ENCODE data around the gene ARVCF. TPM values are rescaled to one million over a fixed set of nuclear protein-coding genes. Genes with fewer than 3 reads are reported as not detected.

ARVCF gene
- total RNA-seq, 1 experiment from 2014 or later, result 12.0 TPM

DNA sequence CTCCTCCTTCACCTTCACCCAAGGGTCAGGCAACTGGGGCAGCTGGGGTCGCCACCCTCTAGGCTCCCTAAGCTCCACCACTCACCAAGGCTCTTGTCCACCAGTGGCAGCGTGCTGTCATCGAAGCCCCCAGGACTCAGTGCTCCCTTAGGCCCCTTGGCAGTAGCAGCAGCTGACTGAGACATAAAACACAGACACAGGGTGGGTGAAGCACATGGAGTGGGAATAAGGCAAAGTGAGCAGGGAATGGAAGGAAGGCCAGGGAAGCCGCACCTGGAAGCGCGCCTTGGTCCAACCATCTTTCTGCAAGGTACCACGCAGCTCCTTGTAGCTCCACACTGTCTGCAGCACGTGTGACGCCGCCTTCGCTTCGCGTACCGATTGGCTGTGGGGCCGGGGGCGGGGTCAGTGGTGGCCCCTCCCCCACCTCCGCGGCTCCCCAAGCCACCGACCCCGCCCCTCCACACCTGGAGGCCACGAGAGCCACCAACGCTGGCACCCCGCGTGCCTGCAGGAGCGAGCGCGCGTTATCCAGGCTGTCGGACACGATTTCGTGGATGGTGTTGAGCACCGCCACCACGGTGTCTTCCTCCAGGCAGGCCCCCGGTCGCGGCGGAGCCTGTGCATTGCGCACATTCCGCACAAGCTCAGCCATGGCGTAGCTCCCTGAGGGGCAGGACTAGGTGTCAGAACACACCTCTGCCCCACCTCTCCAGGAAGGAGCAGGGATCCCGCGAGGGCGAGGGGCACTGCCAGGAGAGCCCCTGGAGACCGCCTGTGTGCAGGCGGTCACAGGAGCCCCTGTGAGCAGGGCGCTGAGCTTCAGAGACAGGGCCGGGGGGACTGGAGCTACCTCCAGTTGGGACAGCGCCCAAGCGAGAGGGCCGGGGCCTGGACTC, 43.7 kb downstream of the ARVCF start:
- Mint-ChIP-seq H3K27me3 (ENCODE audit: insufficient read depth, unreplicated experiment) (no peaks in the 10 kb centered on the region), H3K4me1 (ENCODE audit: low read depth, unreplicated experiment) (peaks cover 7% of the 10 kb centered on the region), H3K4me3 (ENCODE audit: unreplicated experiment) (no peak overlapping the region), H3K27ac (ENCODE audit: unreplicated experiment) (no peak overlapping the region), H3K9me3 (ENCODE audit: unreplicated experiment) (no peaks in the 10 kb centered on the region), H3K36me3 (ENCODE audit: insufficient read depth, unreplicated experiment) (peaks cover 28% of the 10 kb centered on the region)
- Histone ChIP-seq H3K27me3 (replicated peaks; ENCODE audit: control insufficient read depth, insufficient read depth, low read length) (no peaks in the 10 kb centered on the region), H3K9me3 (no peaks in the 10 kb centered on the region), H3K36me3 (ENCODE audit: control insufficient read depth, insufficient read depth, low read length) (peaks cover 1% of the 10 kb centered on the region; the same call in 1 of the 2 replicates), H3K4me1 (peaks cover 6% of the 10 kb centered on the region; the same call in 1 of the 2 replicates), H3K4me3 (ENCODE audit: low read depth, low read length) (no peak overlapping the region)
- ChIA-PET CTCF (no interaction called here), POLR2A (interaction anchor here (0.6 kb wide), 1 partner anchor 96 kb away, joined by 3 read pairs; no protein-coding TSS in a partner anchor)
- no peak for DNase-seq
- intact Hi-C loops (cut with micrococcal nuclease; ENCODE audit: unreplicated experiment), result no loop called here
- BruUV-seq (replicated peaks), result no TSS peak
- TF ChIP-seq CTCF (IDR thresholded peaks at IDR 0.05; ENCODE audit: insufficient read depth in 1 of 2, low read depth in 1 of 2, low read length in 1 of 2, severe bottlenecking in 1 of 2, unreplicated experiment in 1 of 2), result no peak

GRCh38 chr22:19972251-19972650, 44.4 kb downstream of the ARVCF start:
- POLR2A ChIA-PET, result interaction anchor here (0.6 kb wide), 1 partner anchor 96 kb away, joined by 3 read pairs; no protein-coding TSS in a partner anchor
- Mint-ChIP-seq H3K4me1 (ENCODE audit: low read depth, unreplicated experiment) (peaks cover 7% of the 10 kb centered on the region), H3K27ac (ENCODE audit: unreplicated experiment) (no peak overlapping the region), H3K36me3 (ENCODE audit: insufficient read depth, unreplicated experiment) (peaks cover 24% of the 10 kb centered on the region), H3K9me3 (ENCODE audit: unreplicated experiment) (no peaks in the 10 kb centered on the region), H3K27me3 (ENCODE audit: insufficient read depth, unreplicated experiment) (no peaks in the 10 kb centered on the region), H3K4me3 (ENCODE audit: unreplicated experiment) (no peak overlapping the region)
- Histone ChIP-seq H3K27me3 (replicated peaks; ENCODE audit: control insufficient read depth, insufficient read depth, low read length) (no peaks in the 10 kb centered on the region), H3K4me1 (peaks cover 6% of the 10 kb centered on the region; the same call in 1 of the 2 replicates), H3K36me3 (ENCODE audit: control insufficient read depth, insufficient read depth, low read length) (peaks cover 2% of the 10 kb centered on the region; the same call in 1 of the 2 replicates), H3K4me3 (ENCODE audit: low read depth, low read length) (no peak overlapping the region), H3K9me3 (no peaks in the 10 kb centered on the region)
- intact Hi-C loops (cut with micrococcal nuclease; ENCODE audit: unreplicated experiment), result no loop called here
- DNase-seq, result no peak
- TF ChIP-seq CTCF (IDR thresholded peaks at IDR 0.05; ENCODE audit: insufficient read depth in 1 of 2, low read depth in 1 of 2, low read length in 1 of 2, severe bottlenecking in 1 of 2, unreplicated experiment in 1 of 2), result no peak
- CTCF ChIA-PET, result interaction anchor here (2.3 kb wide), 1 partner anchor 41 kb away, joined by 17 read pairs; no protein-coding TSS in a partner anchor
- BruUV-seq (replicated peaks), result no TSS peak

GRCh38 chr22:19971276-19972124, 45.1 kb downstream of the ARVCF start:
- Mint-ChIP-seq H3K27me3 (ENCODE audit: insufficient read depth, unreplicated experiment) (no peaks in the 10 kb centered on the region), H3K27ac (ENCODE audit: unreplicated experiment) (no peak overlapping the region), H3K4me1 (ENCODE audit: low read depth, unreplicated experiment) (peaks cover 13% of the 10 kb centered on the region), H3K36me3 (ENCODE audit: insufficient read depth, unreplicated experiment) (peaks cover 28% of the 10 kb centered on the region), H3K4me3 (ENCODE audit: unreplicated experiment) (no peak overlapping the region), H3K9me3 (ENCODE audit: unreplicated experiment) (no peaks in the 10 kb centered on the region)
- DNase-seq, result no peak
- TF ChIP-seq CTCF (IDR thresholded peaks at IDR 0.05; ENCODE audit: insufficient read depth in 1 of 2, low read depth in 1 of 2, low read length in 1 of 2, severe bottlenecking in 1 of 2, unreplicated experiment in 1 of 2), result no peak
- Histone ChIP-seq H3K36me3 (ENCODE audit: control insufficient read depth, insufficient read depth, low read length) (peaks cover 2% of the 10 kb centered on the region), H3K4me3 (ENCODE audit: low read depth, low read length) (no peak overlapping the region), H3K27me3 (replicated peaks; ENCODE audit: control insufficient read depth, insufficient read depth, low read length) (no peaks in the 10 kb centered on the region), H3K9me3 (no peaks in the 10 kb centered on the region), H3K4me1 (peaks cover 6% of the 10 kb centered on the region; the same call in 1 of the 2 replicates)
- CTCF ChIA-PET, result interaction anchor here (0.7 to 2.3 kb wide), 6 partner anchors 12 to 149 kb away, joined by 3 to 17 read pairs (median 4); no protein-coding TSS in a partner anchor
- BruUV-seq (replicated peaks), result no TSS peak
- POLR2A ChIA-PET, result no interaction called here
- intact Hi-C loops (cut with micrococcal nuclease; ENCODE audit: unreplicated experiment), result loop anchor here (2.0 kb wide), 1 partner anchor 45 kb away; the partner anchor contains the start of gene ARVCF

Measured in Caco-2 (cell line).